Osteocyte (in vitro differentiated cells): ENCODE results near the gene IL2RG. TPM values are rescaled to one million over a fixed set of nuclear protein-coding genes. Genes with fewer than 3 reads are reported as not detected.

Experiments used
- DNase-seq: peaks from one replicate; pipeline ENCODE4 v3.0.0; 2021; ENCODE audit warnings: mixed read lengths; ENCODE audit not compliant: unreplicated experiment; ENCODE audit errors: extremely low spot score
- H3K27ac Mint-ChIP-seq: one replicate; pipeline ENCODE4 v1.8.0; 2021; ENCODE audit warnings: mild to moderate bottlenecking, mixed read lengths; ENCODE audit not compliant: unreplicated experiment
- H3K27me3 Mint-ChIP-seq: one replicate; pipeline ENCODE4 v1.8.0; 2021; ENCODE audit warnings: mixed read lengths; ENCODE audit not compliant: unreplicated experiment
- H3K36me3 Mint-ChIP-seq: one replicate; pipeline ENCODE4 v1.8.0; 2021; ENCODE audit warnings: mixed read lengths; ENCODE audit not compliant: unreplicated experiment
- H3K4me1 Mint-ChIP-seq: one replicate; pipeline ENCODE4 v1.8.0; 2021; ENCODE audit warnings: mixed read lengths; ENCODE audit not compliant: unreplicated experiment
- H3K4me3 Mint-ChIP-seq: one replicate; pipeline ENCODE4 v1.8.0; 2021; ENCODE audit warnings: mild to moderate bottlenecking, moderate library complexity, mixed read lengths; ENCODE audit not compliant: unreplicated experiment
- H3K9me3 Mint-ChIP-seq: one replicate; pipeline ENCODE4 v1.8.0; 2021; ENCODE audit warnings: mixed read lengths; ENCODE audit not compliant: unreplicated experiment
- CTCF ChIP-seq: fragments of 200-600 bp; sonication (generic); IDR thresholded peaks from 2 replicates; pipeline ENCODE4 v1.5.0; 2021; ENCODE audit warnings: antibody characterized with exemption, mild to moderate bottlenecking, moderate library complexity
- total RNA-seq: library from RNA; stranded (reverse); gene quantifications from 2 replicates; pipeline ENCODE4 v1.2.1, GENCODE V29; 2021

Gene IL2RG
- total RNA-seq, 1 donor from 2014 or later, result not detected

GRCh38 chrX:71081330-71082123, 29.9 kb downstream of the IL2RG start:
- Mint-ChIP-seq H3K27ac (no peak overlapping the region), H3K4me3 (no peak overlapping the region), H3K9me3 (peaks cover 9% of the 10 kb centered on the region), H3K4me1 (no peaks in the 10 kb centered on the region), H3K36me3 (no peaks in the 10 kb centered on the region), H3K27me3 (peaks cover 3% of the 10 kb centered on the region)
- no peak for DNase-seq
- no peak for TF ChIP-seq CTCF

- Mint-ChIP-seq H3K27ac (no peak overlapping the region), H3K27me3 (peaks cover 17% of the 10 kb centered on the region), H3K9me3 (peaks cover 13% of the 10 kb centered on the region), H3K36me3 (peaks cover 1% of the 10 kb centered on the region), H3K4me3 (no peak overlapping the region), H3K4me1 (peaks cover 7% of the 10 kb centered on the region)
- no peak for DNase-seq
- TF ChIP-seq CTCF, result no peak
These were observed 40.8 kb downstream of the IL2RG start for GRCh38 chrX:71070531-71070930.

- H3K36me3 Mint-ChIP-seq, result peaks cover 1% of the 10 kb centered on the region
- H3K4me3 Mint-ChIP-seq, result peak within 1 kb of the TSS; percentile 97
- H3K27ac Mint-ChIP-seq, result peak within 1 kb of the TSS; percentile 95
- H3K27me3 Mint-ChIP-seq, result no peaks in the 10 kb centered on the region
- TF ChIP-seq CTCF, result no peak
- peaks cover 10% of the 10 kb centered on the region for H3K9me3 Mint-ChIP-seq
- peaks cover 7% of the 10 kb centered on the region for H3K4me1 Mint-ChIP-seq
- peak; percentile 95 for DNase-seq
These were observed 43.1 kb downstream of the IL2RG start, which contains the start of gene SNX12 for GRCh38 chrX:71068044-71068918. SNX12 (minus strand) TSS chrX:71068334; CDS start chrX:71068306, 28 bp downstream.

DNA sequence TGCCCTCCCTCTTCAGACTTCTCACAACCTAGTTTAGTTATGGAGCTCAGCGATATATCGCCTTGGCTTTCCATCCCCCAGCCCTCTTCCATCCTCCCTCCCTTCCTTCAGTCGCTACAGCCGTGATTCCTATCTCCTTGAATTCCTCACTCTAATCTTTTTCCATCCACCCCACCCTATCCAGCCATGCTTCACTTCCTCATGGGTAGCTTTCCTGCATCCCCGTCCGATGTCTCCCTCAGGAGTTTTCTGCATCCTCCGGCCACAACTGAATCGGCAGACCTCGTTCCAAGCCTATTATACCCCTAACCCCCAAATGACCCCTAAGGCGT, 43.7 kb downstream of the IL2RG start:
- H3K9me3 Mint-ChIP-seq, result peaks cover 10% of the 10 kb centered on the region
- peak overlapping the region; percentile 97 for H3K4me3 Mint-ChIP-seq
- no peak for TF ChIP-seq CTCF
- H3K36me3 Mint-ChIP-seq, result peaks cover 1% of the 10 kb centered on the region
- H3K27ac Mint-ChIP-seq, result peak overlapping the region; percentile 95
- H3K4me1 Mint-ChIP-seq, result peaks cover 7% of the 10 kb centered on the region
- no peaks in the 10 kb centered on the region for H3K27me3 Mint-ChIP-seq
- no peak for DNase-seq

DNA sequence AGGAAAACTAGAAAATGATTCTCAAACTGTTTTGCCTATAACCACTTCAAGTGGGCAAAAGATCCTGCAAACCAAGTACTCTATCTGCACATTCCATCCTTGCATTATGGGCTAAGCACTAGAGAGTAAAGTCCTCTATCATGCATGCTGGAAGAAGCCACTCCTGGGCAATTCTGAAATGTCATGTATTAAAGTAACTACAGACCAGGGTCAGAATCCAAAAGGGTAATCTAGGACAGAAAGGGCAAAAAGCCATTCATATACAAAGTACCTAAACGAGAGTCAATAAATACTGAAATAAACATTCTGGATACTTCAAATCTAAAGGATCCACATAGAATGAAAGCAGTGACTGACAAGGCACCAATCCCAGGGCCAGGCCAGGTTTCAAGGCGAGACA, 44.3 kb downstream of the IL2RG start:
- Mint-ChIP-seq H3K4me1 (peaks cover 7% of the 10 kb centered on the region), H3K4me3 (peak overlapping the region; percentile 97), H3K27me3 (no peaks in the 10 kb centered on the region), H3K27ac (peak overlapping the region; percentile 95), H3K9me3 (peaks cover 10% of the 10 kb centered on the region), H3K36me3 (peaks cover 1% of the 10 kb centered on the region)
- no peak for DNase-seq
- no peak for TF ChIP-seq CTCF
